NCI-H128 (cell line): Measurements from ENCODE around the gene STX4.

Source experiments
- DNase-seq: peaks from one replicate; lab custom pipeline; 2025; ENCODE audit not compliant: unreplicated experiment; lab: John Stamatoyannopoulos, UW

Gene STX4, protein sequence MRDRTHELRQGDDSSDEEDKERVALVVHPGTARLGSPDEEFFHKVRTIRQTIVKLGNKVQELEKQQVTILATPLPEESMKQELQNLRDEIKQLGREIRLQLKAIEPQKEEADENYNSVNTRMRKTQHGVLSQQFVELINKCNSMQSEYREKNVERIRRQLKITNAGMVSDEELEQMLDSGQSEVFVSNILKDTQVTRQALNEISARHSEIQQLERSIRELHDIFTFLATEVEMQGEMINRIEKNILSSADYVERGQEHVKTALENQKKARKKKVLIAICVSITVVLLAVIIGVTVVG

DNA sequence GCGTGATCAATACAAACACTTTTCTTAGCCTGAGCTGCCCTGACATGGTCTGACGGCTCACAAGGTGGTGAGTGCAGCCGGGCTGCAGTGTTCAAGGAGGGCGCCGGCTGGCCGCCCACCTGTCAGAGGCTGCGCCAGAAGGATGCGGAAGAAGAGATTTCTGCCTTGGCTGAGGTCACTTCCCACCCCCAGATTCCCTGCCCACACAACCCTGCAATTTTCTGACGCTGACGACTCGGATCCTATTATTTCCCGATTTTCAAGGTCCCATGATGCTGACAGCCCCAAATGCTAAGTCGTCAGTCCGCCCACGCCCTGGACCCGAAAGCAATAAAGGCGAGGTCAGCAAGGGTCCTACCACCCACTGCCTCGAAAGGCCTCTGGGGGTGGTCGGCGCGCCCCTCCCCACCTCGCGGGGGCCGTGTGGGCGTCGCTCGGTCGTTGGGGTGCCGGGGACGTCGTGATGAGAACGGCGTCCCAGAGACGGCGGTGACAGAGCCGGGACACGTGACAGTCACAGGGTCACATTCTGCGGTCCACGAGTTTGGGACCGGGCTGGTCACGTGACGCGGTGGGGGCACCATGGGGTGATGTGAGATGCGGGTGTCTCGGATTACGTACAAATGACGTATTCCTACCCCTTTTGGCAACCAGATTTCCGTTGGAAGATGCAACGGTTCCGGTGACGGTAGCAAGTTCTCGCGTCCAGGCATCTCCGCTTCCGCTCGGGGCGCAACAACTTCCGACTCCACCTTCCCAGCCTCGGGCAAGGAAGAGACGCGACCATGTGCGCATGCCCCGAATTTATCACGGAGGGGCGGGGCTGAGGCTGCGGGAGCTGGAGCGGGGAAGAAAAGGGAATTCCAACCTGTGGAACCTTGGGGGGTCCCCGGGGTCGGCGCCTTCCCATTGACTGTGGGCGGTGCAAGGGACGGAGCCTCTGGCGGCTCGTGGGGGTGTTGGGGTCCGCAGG is at the start of gene STX4:
Gene STX4 (plus strand): TSS at position 823 of the 973 bp plus-strand sequence. CDS start 248 bp downstream, outside the sequence.
- DNase-seq = peak; percentile 83

DNA sequence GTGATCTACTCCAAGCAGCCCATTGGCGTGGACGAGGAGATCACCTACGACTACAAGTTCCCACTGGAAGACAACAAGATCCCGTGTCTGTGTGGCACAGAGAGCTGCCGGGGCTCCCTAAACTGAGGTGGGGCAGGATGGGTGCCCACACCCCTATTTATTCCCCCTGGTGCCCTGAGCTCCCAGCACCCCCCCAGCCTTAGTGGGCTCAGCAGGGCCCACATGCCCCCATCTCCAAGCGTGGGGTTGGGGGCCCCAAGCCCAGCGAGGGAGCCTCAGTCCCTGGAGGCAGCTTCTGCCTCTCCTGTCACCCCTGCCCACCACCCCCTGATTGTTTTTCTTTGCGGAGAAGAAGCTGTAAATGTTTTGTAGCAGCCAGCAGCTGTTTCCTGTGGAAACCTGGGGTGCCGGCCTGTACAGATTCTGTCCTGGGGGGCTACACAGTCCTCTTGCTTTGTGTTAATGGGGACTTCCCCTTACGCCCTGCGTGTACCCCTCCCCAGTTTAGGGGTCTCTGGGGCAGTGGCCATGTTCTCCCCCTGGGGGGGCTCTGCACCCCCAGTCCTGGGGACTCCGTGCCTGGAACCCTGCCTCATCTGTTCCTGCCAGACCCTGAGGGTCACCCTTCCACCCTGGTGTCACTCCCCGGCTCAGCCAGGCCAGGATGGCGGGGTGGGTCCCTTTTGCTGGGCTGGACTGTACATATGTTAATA is 49.3 kb upstream of the STX4 start:
- no peak for DNase-seq

DNA sequence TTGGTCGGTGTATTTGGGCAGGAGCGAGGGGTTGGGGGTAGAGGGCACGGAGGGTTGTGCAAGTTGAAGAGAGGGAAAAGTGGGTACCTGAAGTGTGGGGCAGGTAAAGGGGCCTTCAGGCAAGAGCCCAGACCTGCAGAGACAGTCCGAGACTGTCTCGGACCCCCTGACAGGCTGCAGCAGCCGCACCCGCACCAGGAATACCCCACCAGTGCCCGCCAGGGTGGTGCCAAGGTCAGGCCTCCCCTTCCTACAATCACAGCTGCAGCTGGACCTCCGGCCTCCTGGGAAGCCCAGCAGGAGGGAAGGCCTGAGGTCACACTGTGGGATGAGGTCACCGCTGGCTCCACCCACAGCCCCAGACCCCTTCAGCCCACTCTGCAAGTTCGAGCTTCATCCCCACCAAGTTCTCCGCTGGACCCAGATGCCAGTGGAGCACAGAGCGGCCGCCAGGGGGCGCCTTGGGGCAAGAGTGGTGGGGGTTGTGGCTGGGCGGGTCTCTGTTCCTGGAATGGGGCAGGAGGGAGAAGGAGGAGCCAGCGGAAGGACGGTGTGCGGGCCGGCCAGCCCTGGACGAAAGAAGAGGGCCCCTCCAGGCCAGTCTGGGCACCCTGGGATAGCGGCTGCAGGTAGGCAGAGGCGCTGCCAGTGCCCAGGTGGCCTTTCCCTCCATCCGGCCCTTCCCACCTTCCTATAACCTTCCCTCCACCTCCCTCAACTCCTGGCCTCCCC is 48.5 kb upstream of the STX4 start, which contains the start of gene HSD3B7:
Gene HSD3B7 (plus strand): TSS at position 539 of the 732 bp plus-strand sequence. CDS start 452 bp downstream, outside the sequence.
- DNase-seq = peak; percentile 10

DNA sequence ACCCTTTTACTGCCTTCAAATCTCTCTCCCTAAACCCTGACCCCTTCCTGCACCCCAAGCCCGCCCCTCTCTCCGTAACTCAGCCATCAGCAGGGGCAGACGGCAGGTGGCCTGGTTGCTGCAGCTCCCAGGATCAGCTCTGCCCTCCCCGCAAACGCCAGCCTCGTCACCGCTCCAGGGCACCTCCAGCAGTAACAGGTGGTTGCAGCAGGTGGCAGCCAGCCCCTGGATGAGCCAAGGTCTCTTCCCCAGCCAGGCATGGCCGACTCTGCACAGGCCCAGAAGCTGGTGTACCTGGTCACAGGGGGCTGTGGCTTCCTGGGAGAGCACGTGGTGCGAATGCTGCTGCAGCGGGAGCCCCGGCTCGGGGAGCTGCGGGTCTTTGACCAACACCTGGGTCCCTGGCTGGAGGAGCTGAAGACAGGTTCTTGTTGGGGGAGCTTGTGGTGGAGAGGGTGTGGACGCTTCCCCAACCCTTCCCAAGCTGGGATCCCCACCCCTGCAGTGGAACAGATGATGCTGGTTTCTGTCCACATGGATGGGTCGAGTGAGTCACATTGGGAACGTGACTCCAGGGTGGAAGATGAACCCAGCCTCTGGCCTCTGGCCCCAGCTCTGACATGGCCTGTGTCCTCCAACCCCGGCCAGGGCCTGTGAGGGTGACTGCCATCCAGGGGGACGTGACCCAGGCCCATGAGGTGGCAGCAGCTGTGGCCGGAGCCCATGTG is 47.8 kb upstream of the STX4 start:
- DNase-seq = no peak

DNA sequence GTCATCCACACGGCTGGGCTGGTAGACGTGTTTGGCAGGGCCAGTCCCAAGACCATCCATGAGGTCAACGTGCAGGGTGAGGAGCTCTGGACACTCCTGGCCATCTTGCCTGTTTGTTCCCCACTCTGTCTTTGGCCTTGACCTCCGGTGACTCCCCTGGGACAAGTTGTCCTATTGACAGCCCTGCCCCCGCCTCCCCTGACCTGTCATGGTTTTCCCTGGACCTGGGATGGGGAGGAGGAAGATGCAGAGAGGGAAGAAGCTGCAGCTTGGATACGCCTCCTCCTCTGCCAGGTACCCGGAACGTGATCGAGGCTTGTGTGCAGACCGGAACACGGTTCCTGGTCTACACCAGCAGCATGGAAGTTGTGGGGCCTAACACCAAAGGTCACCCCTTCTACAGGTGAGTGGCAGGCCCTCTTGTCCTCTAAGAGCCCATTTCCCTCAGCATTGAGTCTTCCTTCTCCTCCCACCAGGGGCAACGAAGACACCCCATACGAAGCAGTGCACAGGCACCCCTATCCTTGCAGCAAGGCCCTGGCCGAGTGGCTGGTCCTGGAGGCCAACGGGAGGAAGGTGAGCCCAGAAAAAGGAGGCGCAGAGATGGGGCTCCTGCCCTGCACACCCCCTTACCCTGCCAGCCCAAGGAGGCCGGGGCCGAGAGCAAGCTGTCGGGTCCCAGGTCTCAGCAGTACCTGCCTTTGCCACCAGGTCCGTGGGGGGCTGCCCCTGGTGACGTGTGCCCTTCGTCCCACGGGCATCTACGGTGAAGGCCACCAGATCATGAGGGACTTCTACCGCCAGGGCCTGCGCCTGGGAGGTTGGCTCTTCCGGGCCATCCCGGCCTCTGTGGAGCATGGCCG is 47.0 kb upstream of the STX4 start:
- no peak for DNase-seq

DNA sequence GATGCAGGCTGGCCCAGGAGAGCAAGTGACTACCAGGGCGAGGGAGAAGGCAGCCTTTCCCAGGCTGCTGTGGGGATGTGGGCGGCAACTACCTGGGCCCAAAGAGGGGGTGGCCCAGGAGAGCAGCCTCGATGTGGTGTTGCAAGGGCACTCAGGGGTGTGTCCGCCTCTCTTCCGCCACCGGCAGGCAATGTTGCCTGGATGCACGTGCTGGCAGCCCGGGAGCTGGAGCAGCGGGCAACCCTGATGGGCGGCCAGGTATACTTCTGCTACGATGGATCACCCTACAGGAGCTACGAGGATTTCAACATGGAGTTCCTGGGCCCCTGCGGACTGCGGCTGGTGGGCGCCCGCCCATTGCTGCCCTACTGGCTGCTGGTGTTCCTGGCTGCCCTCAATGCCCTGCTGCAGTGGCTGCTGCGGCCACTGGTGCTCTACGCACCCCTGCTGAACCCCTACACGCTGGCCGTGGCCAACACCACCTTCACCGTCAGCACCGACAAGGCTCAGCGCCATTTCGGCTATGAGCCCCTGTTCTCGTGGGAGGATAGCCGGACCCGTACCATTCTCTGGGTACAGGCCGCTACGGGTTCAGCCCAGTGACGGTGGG is 45.7 kb upstream of the STX4 start:
- DNase-seq = no peak

DNA sequence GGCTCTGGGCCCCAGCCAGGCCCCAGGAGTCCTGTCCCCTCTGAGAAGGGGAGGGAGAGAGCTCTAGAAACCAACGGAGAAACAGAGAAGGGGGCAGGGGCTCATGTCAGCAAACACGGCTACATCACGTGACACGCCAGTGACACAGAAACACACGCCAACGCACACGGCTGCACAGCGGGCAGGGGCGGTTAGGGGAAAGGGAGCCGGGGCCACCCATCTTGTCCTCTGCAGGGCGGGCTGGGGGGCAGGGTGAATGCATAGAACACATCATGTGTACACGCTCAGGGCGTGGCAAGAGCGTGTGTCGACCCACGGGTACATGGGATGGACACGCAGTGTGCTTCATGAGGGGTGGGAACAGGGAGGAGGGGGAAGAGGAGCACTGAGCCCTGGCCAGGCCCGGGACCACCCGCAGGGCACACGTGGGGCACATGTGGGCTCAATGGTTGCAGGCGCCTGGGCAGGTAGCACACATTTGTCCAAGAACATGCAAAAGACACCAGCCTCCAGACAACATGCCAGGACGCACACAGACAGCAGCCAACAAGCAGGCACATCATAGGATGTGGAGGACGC is 43.8 kb upstream of the STX4 start:
- DNase-seq = no peak

DNA sequence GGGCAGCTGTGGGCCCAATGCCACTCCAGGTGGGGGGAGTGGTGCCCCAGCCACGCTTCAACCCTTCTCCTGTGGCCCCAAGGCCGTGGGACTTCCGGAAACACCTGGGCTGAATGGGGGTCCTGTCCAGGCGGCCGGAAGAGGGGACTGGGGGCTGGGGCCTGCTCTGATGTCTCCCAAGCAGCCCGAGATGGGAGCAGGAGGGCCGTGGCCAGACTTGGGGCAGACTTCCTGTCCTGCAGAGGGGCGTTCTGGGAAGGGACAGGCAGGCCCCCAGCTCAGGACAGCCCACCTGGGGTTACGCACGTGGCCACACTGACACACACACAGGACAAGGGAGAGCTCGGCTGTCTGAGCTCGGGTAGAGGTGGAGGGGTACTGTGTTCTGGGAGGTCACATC is 43.3 kb upstream of the STX4 start:
- no peak for DNase-seq

DNA sequence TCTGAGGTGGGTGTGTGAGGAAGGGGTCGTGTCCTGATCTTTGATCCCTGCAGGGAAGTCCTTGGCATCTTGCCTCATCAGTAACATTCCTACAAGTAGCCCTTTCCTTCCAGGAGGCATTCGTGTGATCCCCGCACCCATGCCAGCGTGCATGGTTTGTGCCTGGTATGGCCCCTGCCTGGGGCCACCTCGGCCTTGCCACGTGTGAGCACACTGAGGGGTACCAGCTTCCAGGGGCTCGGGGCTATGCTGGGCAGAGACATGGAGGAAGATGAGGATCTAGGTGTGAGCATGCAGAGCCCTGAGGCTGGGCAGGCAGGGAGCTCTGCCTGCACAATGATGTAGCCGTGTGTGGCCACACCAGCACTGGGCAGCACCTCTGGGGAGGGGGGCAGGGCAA is 42.3 kb upstream of the STX4 start:
- no peak for DNase-seq

DNA sequence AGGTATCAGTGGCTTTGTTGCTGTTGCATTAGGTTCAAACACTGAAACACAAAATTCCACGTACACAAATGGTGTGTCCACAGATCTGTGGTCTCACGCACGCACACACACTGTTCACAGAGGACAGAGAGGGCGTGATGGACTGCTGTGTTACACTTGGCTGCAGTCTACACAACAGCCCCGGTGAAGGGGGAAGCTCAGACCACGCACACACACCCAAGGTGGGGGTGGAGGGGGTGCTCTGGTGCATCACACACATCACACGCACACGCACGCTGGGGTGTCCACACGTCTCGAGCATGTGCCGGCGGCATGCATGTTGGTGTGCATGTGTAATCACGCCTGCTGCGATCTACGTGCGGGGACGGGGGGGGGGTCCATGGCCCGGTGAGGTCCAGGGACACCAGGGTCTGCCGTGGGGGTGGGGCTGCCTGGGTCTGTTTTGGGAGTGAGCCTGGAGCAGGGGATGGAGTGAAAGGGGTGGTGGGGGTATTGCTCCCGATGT is 41.0 kb upstream of the STX4 start:
- DNase-seq = no peak

DNA sequence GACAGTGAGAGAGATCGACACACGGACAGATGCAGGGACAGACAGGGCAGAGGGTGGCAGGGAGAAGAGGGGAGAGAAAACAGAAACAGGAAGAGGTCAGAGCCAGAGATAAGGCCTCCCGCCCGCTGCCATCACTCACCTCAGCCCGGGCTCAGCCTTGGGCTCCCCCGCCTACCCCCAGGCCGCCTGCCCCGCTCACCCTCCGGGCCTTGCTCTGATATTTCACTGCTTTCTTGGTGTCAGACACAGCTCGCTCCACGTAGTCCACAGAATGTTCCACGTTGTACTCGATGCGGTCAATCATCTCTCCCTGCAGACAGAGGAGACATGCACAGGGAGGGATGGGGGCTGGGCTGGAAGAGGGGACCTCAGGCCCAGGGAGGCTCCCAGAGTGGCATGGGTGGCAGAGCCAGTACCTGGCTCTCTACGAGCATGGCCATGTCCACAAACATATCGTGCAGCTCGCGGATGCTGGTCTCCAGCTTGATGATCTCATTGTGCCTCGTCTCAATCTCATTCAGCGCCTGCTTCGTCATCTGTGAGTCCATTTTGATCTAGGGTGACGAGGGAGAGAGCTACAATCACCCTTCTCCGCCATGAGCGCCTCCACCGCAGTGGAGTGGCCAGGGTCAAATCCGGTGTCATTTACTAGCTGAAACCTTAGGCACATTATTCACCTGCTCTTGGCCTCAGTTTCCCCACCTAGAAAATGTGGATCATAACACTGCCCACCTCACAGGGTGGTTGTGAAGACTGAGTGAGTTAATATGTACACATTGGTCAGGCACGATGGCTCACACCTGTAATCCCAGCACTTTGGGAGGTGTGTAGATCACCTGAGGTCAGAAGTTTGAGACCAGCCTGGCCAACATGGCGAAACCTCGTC is 40.2 kb upstream of the STX4 start:
- no peak for DNase-seq

DNA sequence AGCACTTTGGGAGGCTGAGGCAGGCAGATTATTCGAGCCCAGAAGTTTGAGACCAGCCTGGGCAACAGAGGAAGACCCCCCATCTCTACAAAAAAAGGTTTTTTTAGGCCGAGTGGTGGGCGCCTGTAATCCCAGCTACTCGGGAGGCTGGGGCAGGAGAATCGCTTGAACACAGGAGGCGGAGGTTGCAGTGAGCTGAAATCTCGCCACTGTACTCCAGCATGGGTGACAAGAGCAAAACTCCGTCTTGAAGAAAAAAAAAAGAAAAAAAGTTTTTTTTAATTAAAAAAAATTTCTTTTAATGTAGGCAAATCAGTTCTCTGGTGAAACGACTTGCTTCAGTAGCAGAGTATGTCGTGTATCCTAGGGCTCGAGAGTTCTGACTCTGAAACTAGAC is 37.4 kb upstream of the STX4 start:
- DNase-seq = no peak

DNA sequence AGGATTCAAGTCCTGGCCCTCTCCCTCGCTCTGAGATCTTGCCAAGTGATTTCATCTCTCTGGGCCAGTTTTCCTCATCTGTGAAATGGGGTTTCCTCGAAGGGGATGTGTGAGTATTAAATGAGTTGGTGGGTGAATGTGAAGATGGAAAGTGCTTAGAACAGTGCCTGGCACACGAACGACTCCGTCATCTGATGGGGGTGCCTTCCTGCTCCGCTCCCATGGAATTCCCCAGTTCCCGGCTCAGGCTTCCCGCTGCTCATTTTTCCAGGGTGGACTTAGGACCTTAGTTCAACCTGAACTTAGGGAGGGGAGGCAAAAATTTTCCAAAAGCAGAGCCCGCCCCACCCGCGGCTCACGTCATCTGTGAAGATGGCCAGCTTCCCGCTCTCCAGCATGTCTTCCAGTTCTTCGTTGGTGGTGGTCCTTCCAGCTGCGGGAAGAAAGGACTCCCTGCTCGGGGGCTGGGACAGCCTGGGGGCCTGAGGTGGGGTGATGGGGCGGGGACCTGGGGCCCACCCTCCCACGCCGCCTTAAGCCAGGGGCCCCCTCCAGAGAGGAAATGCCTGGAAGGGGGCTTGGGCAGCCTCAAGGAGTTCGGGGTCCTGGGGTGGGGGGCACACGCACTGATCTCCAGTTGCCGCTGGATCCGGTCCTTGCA is 36.9 kb upstream of the STX4 start:
- DNase-seq = no peak

DNA sequence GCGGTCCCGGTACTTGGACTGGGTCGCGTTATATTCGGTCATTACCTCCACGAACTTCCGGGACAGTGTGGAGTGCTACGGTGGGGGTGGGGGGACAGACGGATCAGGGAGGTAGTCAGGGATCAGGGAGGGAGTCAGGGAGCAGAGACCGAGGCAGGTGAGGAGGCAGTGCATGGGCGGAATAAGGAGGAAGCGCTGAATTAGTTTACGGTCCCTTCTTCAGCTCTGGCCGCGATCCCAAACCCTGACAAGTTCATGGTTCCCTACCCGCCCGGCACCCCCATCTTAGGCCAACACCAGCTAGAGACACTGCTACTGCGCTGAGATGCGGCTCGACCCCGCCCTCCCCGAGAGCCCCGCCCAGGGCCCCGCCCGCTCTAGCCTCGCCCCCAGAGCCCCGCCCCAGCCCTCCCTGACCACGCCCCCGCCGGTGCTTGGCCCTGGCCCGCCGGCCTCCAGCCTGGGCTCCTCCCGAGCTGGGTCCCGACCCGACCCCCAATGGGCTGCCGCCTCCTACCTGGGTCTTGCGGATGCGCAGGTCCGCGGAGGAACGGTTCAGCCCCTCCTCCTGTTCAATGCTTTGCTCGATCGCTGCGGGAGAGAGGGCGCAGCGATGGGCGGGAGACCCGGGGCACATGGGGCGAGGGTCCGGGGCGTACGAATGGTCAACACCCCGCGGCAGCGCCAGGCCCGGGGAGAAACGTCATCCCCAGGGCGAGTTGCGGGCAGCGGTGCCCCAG is 36.2 kb upstream of the STX4 start:
- DNase-seq = no peak

DNA sequence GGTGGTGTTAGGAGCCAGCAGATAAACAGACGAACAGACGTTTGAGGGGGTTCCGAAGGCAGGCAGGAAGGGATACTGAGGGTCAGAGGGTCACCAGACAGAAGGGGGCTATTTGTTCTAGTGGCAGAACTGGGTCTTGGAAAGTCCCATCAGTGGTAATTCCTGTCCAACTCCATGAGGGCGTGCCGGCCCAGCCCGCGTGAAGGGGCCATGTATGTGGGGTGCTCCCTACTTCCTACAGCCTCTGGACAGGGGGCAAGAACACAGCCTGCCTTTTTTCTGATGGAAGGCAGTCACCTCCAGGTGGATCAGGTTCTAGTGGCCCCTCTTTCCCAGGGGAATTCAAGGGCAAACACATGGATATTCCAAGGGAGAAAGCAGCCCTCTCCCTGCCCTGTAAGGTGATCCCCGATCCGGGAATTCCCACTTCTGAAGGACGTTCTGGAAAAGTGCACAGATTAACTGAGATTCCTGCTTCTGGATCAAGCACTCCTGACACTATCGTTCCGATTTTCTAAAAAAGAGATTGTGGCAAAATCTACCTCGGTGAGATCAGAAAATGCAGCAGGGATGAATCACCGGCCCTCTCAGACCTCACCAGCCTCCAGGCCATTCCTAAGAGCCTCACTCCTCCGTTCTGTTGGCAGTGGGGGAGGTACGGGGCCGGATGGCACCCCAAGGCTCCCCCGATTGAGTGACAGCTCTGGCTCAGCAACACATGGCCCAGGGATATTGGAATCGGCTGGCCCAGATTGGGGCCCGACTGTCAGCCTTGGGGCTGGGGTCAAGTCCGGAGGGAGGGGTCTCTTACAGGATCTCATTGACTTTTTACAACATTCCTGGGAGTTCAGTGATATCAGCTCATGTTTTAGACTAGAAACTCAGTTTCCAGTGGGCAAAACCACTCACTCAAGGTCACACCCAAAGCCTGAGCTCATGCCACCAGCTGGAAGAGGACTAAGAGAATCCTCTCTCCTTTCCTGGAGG is 35.3 kb upstream of the STX4 start:
- DNase-seq = no peak
